Mesendoderm (in vitro differentiated cells): ENCODE results near the gene POU3F1.

Source experiments
- DNase-seq: peaks from one replicate; pipeline ENCODE4 v3.0.0; 2013
- H2AK5ac ChIP-seq: 2 replicates; pipeline ENCODE4 v1.6.1; 2013; ENCODE audit warnings: low read length, inconsistent platforms
- H2BK120ac ChIP-seq: 2 replicates; pipeline ENCODE4 v1.6.1; 2013; ENCODE audit warnings: low read depth, mild to moderate bottlenecking, low read length, moderate library complexity, mixed read lengths
- H2BK15ac ChIP-seq: replicated peaks from 2 replicates; pipeline ENCODE4 v1.6.1; 2013; ENCODE audit warnings: low read depth, mild to moderate bottlenecking, moderate library complexity
- H2BK5ac ChIP-seq: 2 replicates; pipeline ENCODE4 v1.6.1; 2013; ENCODE audit warnings: low read length, inconsistent platforms
- H3K18ac ChIP-seq: 2 replicates; pipeline ENCODE4 v1.6.1; 2013; ENCODE audit warnings: mild to moderate bottlenecking, low read length, mixed read lengths
- H3K23ac ChIP-seq: one replicate; pipeline ENCODE4 v1.6.1; 2013; ENCODE audit warnings: low read length
- H3K27ac ChIP-seq: 2 replicates; pipeline ENCODE4 v1.5.1; 2013; ENCODE audit warnings: low read depth, mild to moderate bottlenecking, inconsistent platforms, low read length, moderate library complexity
- H3K27me3 ChIP-seq: 2 replicates; pipeline ENCODE4 v1.6.1; 2013; ENCODE audit warnings: low read length, control low read depth, mild to moderate bottlenecking, inconsistent platforms; ENCODE audit not compliant: insufficient read depth, poor library complexity
- H3K36me3 ChIP-seq: 2 replicates; pipeline ENCODE4 v1.6.1; 2013; ENCODE audit warnings: low read length, inconsistent platforms; ENCODE audit not compliant: control insufficient read depth, insufficient read depth
- H3K4ac ChIP-seq: one replicate; pipeline ENCODE4 v1.6.1; 2013; ENCODE audit warnings: low read depth, mild to moderate bottlenecking, low read length, moderate library complexity
- H3K4me1 ChIP-seq: 2 replicates; pipeline ENCODE4 v1.6.1; 2013; ENCODE audit warnings: low read depth, low read length, inconsistent platforms; ENCODE audit not compliant: control insufficient read depth
- H3K4me2 ChIP-seq: 2 replicates; pipeline ENCODE4 v1.6.1; 2013; ENCODE audit warnings: low read length
- H3K4me3 ChIP-seq: 2 replicates; pipeline ENCODE4 v1.5.1; 2013; ENCODE audit warnings: mild to moderate bottlenecking, low read length
- H3K56ac ChIP-seq: one replicate; pipeline ENCODE4 v1.6.1; 2013; ENCODE audit warnings: low read length
- H3K79me1 ChIP-seq: 2 replicates; pipeline ENCODE4 v1.6.1; 2013; ENCODE audit warnings: low read length, inconsistent platforms
- H3K79me2 ChIP-seq: 2 replicates; pipeline ENCODE4 v1.6.1; 2013; ENCODE audit warnings: mild to moderate bottlenecking, low read length; ENCODE audit not compliant: control insufficient read depth, insufficient read depth
- H3K9ac ChIP-seq: 2 replicates; pipeline ENCODE4 v1.6.1; 2013; ENCODE audit warnings: low read length, inconsistent platforms
- H4K5ac ChIP-seq: one replicate; pipeline ENCODE4 v1.6.1; 2013; ENCODE audit warnings: low read length
- H4K8ac ChIP-seq: one replicate; pipeline ENCODE4 v1.6.1; 2013; ENCODE audit warnings: low read depth, mild to moderate bottlenecking, control low read depth, low read length, moderate library complexity
- WGBS: extraction: QIAGEN DNeasy Blood & Tissue Kit; methylation state at CpG from one replicate; pipeline ENCODE4 v1.1.7; 2013; ENCODE audit warnings: low lambda C conversion rate, missing lambda C conversion rate; ENCODE audit not compliant: insufficient coverage; ENCODE audit errors: extremely low coverage; 5-methylcytosine and 5-hydroxymethylcytosine counted together

Gene POU3F1

GRCh38 chr1:38043036-38043747 lies 3.4 kb downstream of the POU3F1 start:
- Histone ChIP-seq H2BK15ac (no peak overlapping the region), H3K4me2 (no peak overlapping the region), H3K4me1 (no peaks in the 10 kb centered on the region), H2AK5ac (no peak overlapping the region), H3K27me3 (peaks cover 25% of the 10 kb centered on the region), H2BK5ac (no peak overlapping the region), H3K4me3 (no peak overlapping the region), H3K79me1 (no peaks in the 10 kb centered on the region), H2BK120ac (no peak overlapping the region), H4K5ac (no peak overlapping the region), H3K18ac (no peak overlapping the region), H3K36me3 (no peaks in the 10 kb centered on the region), H3K27ac (no peak overlapping the region), H3K79me2 (no peaks in the 10 kb centered on the region), H4K8ac (no peak overlapping the region), H3K9ac (no peak overlapping the region), H3K56ac (no peak overlapping the region), H3K4ac (no peak overlapping the region), H3K23ac (no peak overlapping the region)
- WGBS: no CpG with 5 or more reads among the region's 12 CpGs
- no peak for DNase-seq

GRCh38 chr1:38041936-38042834 lies 4.4 kb downstream of the POU3F1 start:
- no peaks in the 10 kb centered on the region for H3K4me1 ChIP-seq
- H2BK120ac ChIP-seq: no peak overlapping the region
- no peak overlapping the region for H4K8ac ChIP-seq
- H3K79me2 ChIP-seq: no peaks in the 10 kb centered on the region
- no peak overlapping the region for H3K4ac ChIP-seq
- H3K4me3 ChIP-seq: no peak overlapping the region
- no peak overlapping the region for H2BK15ac ChIP-seq
- H4K5ac ChIP-seq: no peak overlapping the region
- H3K9ac ChIP-seq: no peak overlapping the region
- H3K4me2 ChIP-seq: no peak overlapping the region
- H2BK5ac ChIP-seq: no peak overlapping the region
- H3K79me1 ChIP-seq: no peaks in the 10 kb centered on the region
- peaks cover 24% of the 10 kb centered on the region for H3K27me3 ChIP-seq
- no peak overlapping the region for H3K18ac ChIP-seq
- no peak overlapping the region for H2AK5ac ChIP-seq
- no peak overlapping the region for H3K56ac ChIP-seq
- DNase-seq: no peak
- H3K36me3 ChIP-seq: no peaks in the 10 kb centered on the region
- H3K23ac ChIP-seq: no peak overlapping the region
- H3K27ac ChIP-seq: no peak overlapping the region
- WGBS: no CpG with 5 or more reads among the region's 21 CpGs

GRCh38 chr1:38039331-38040088 lies 7.1 kb downstream of the POU3F1 start:
- no peak overlapping the region for H3K4me2 ChIP-seq
- no peak overlapping the region for H3K18ac ChIP-seq
- H2AK5ac ChIP-seq: no peak overlapping the region
- H3K23ac ChIP-seq: no peak overlapping the region
- H3K56ac ChIP-seq: no peak overlapping the region
- WGBS: no CpG with 5 or more reads among the region's 17 CpGs
- H4K5ac ChIP-seq: no peak overlapping the region
- peaks cover 9% of the 10 kb centered on the region for H3K27me3 ChIP-seq
- no peak overlapping the region for H3K9ac ChIP-seq
- no peak overlapping the region for H3K27ac ChIP-seq
- no peaks in the 10 kb centered on the region for H3K36me3 ChIP-seq
- no peak overlapping the region for H3K4me3 ChIP-seq
- no peak overlapping the region for H2BK5ac ChIP-seq
- no peak for DNase-seq
- H3K79me2 ChIP-seq: no peaks in the 10 kb centered on the region
- no peak overlapping the region for H4K8ac ChIP-seq
- no peak overlapping the region for H2BK120ac ChIP-seq
- H3K4me1 ChIP-seq: no peaks in the 10 kb centered on the region
- no peak overlapping the region for H2BK15ac ChIP-seq
- H3K79me1 ChIP-seq: no peaks in the 10 kb centered on the region
- H3K4ac ChIP-seq: no peak overlapping the region

GRCh38 chr1:38038861-38039260 lies 7.7 kb downstream of the POU3F1 start:
- Histone ChIP-seq H3K27ac (no peak overlapping the region), H4K8ac (no peak overlapping the region), H2BK120ac (no peak overlapping the region), H3K4me2 (no peak overlapping the region), H3K4me3 (no peak overlapping the region), H2AK5ac (no peak overlapping the region), H3K79me1 (no peaks in the 10 kb centered on the region), H2BK5ac (no peak overlapping the region), H3K9ac (no peak overlapping the region), H4K5ac (no peak overlapping the region), H3K36me3 (no peaks in the 10 kb centered on the region), H3K18ac (no peak overlapping the region), H3K79me2 (no peaks in the 10 kb centered on the region), H3K4me1 (no peaks in the 10 kb centered on the region), H3K27me3 (peaks cover 5% of the 10 kb centered on the region), H3K23ac (no peak overlapping the region), H3K4ac (no peak overlapping the region), H2BK15ac (no peak overlapping the region), H3K56ac (no peak overlapping the region)
- no CpG with 5 or more reads among the region's 10 CpGs for WGBS
- no peak for DNase-seq

GRCh38 chr1:38037221-38037939 lies 9.2 kb downstream of the POU3F1 start:
- H3K4me2 ChIP-seq: no peak overlapping the region
- H3K79me2 ChIP-seq: no peaks in the 10 kb centered on the region
- H4K5ac ChIP-seq: no peak overlapping the region
- no peak overlapping the region for H2BK120ac ChIP-seq
- no peak overlapping the region for H4K8ac ChIP-seq
- WGBS: no CpG with 5 or more reads among the region's 5 CpGs
- no peak for DNase-seq
- no peaks in the 10 kb centered on the region for H3K4me1 ChIP-seq
- H2AK5ac ChIP-seq: no peak overlapping the region
- no peak overlapping the region for H3K4me3 ChIP-seq
- H3K27ac ChIP-seq: no peak overlapping the region
- no peak overlapping the region for H3K9ac ChIP-seq
- H3K36me3 ChIP-seq: no peaks in the 10 kb centered on the region
- no peaks in the 10 kb centered on the region for H3K27me3 ChIP-seq
- no peaks in the 10 kb centered on the region for H3K79me1 ChIP-seq
- no peak overlapping the region for H3K4ac ChIP-seq
- H3K18ac ChIP-seq: no peak overlapping the region
- no peak overlapping the region for H2BK5ac ChIP-seq
- no peak overlapping the region for H3K56ac ChIP-seq
- no peak overlapping the region for H2BK15ac ChIP-seq
- H3K23ac ChIP-seq: no peak overlapping the region
